B cell (primary cell): Measurements from ENCODE around the gene CD63. TPM values are rescaled to one million over a fixed set of nuclear protein-coding genes. Genes with fewer than 3 reads are reported as not detected.

Source experiments
- ATAC-seq: fragments of 200-7000 bp; cut with Tn5 transposase; one replicate; pipeline ENCODE4 v1.10.0; 2021; ENCODE audit warnings: low read depth, mild to moderate bottlenecking, moderate number of reproducible peaks, moderate library complexity
- CTCF ChIA-PET: fragments of 350-600 bp; sonication (Branson Sonifier 250); formaldehyde crosslinking; loops from one replicate; lab custom pipeline; 2021; ENCODE audit warnings: antibody characterized with exemption, inconsistent platforms; lab: Charles Lee
- POLR2A ChIA-PET: fragments of 350-600 bp; sonication (Branson Sonifier 250); formaldehyde crosslinking; loops from one replicate; lab custom pipeline; 2021; ENCODE audit warnings: antibody characterized with exemption; lab: Charles Lee
- DNase-seq: peaks from one replicate; pipeline ENCODE4 v3.0.0; 2013
- H2AFZ ChIP-seq: 2 replicates; pipeline ENCODE4 v1.6.1; 2012; ENCODE audit warnings: mild to moderate bottlenecking, low read depth, low read length; ENCODE audit not compliant: insufficient read depth, poor library complexity, severe bottlenecking
- H3K27ac ChIP-seq, 2 donors: 1 replicate in 1 of 2; 2 replicates in 1 of 2; pipeline ENCODE4 v1.5.1; 2012 to 2013; ENCODE audit warnings: low read length in 2 of 2, mild to moderate bottlenecking in 2 of 2, moderate library complexity in 1 of 2
- H3K27me3 ChIP-seq, 4 experiments: fragments of 200-600 bp in 1 of 4; sonication (generic) in 1 of 4; replicated peaks in 1 of 4; 1 replicate in 2 of 4; 2 replicates in 2 of 4; pipeline versions ENCODE4 v1.6.1 to v1.7.0; 2013 to 2016; ENCODE audit warnings: low read length in 3 of 4, mild to moderate bottlenecking in 2 of 4, mixed read lengths in 1 of 4, moderate library complexity in 1 of 4; ENCODE audit not compliant: insufficient read depth in 4 of 4, control insufficient read depth in 3 of 4; ENCODE audit errors: control extremely low read depth in 1 of 4
- H3K36me3 ChIP-seq, 2 experiments: replicated peaks in 1 of 2; 1 replicate in 1 of 2; 2 replicates in 1 of 2; pipeline versions ENCODE4 v1.6.1 to v1.7.1; 2013; ENCODE audit warnings: low read length in 1 of 2; ENCODE audit not compliant: insufficient read depth in 2 of 2, control insufficient read depth in 1 of 2; ENCODE audit errors: control extremely low read depth in 1 of 2, extremely low read depth in 1 of 2
- H3K4me1 ChIP-seq, 2 donors: fragments of 200-600 bp in 1 of 2; sonication (generic) in 1 of 2; 1 replicate in 1 of 2; 2 replicates in 1 of 2; pipeline versions ENCODE4 v1.5.1 to v1.6.1; 2013 to 2017; ENCODE audit warnings: low read length in 2 of 2; ENCODE audit not compliant: control insufficient read depth in 2 of 2, insufficient read depth in 2 of 2
- H3K4me2 ChIP-seq: replicated peaks from 2 replicates; pipeline ENCODE3; 2012; ENCODE audit warnings: mild to moderate bottlenecking, low read depth, low read length; ENCODE audit not compliant: poor library complexity, severe bottlenecking
- H3K4me3 ChIP-seq, 5 experiments: fragments of 200-600 bp in 1 of 5; sonication (generic) in 1 of 5; 1 replicate in 3 of 5; 2 replicates in 2 of 5; pipeline versions ENCODE4 v1.5.1 to v1.7.0; 2011 to 2016; ENCODE audit warnings: low read length in 4 of 5, mild to moderate bottlenecking in 4 of 5, low read depth in 2 of 5, control low read depth in 1 of 5, moderate library complexity in 1 of 5; ENCODE audit not compliant: insufficient read depth in 1 of 5; ENCODE audit errors: control extremely low read depth in 1 of 5, extremely low read depth in 1 of 5
- H3K79me2 ChIP-seq: fragments of 200-600 bp; sonication (generic); one replicate; pipeline ENCODE4 v1.6.0; 2016; ENCODE audit warnings: low read length; ENCODE audit not compliant: control insufficient read depth, insufficient read depth
- H3K9ac ChIP-seq: fragments of 200-600 bp; sonication (generic); 2 replicates; pipeline ENCODE4 v1.6.1; 2017; ENCODE audit warnings: mild to moderate bottlenecking, low read length, moderate library complexity
- H3K9me3 ChIP-seq, 3 donors: one replicate each; pipeline versions ENCODE4 v1.6.1 to v1.7.1; 2013; ENCODE audit warnings: low read length in 2 of 3; ENCODE audit not compliant: control insufficient read depth in 2 of 3, insufficient read depth in 1 of 3; ENCODE audit errors: control extremely low read depth in 1 of 3
- H4K20me1 ChIP-seq: 2 replicates; pipeline ENCODE4 v1.6.0; 2012; ENCODE audit warnings: mild to moderate bottlenecking, low read length; ENCODE audit not compliant: insufficient read depth, control insufficient read depth, poor library complexity, severe bottlenecking
- H3K27ac Mint-ChIP-seq: one replicate; pipeline ENCODE4 v1.8.0; 2021; ENCODE audit warnings: mixed read lengths
- H3K27me3 Mint-ChIP-seq: one replicate; pipeline ENCODE4 v1.8.0; 2021; ENCODE audit warnings: mixed read lengths
- H3K4me1 Mint-ChIP-seq: one replicate; pipeline ENCODE4 v1.8.0; 2021; ENCODE audit warnings: mixed read lengths
- H3K4me3 Mint-ChIP-seq: one replicate; pipeline ENCODE4 v1.8.0; 2021; ENCODE audit warnings: mixed read lengths
- H3K9me3 Mint-ChIP-seq: one replicate; pipeline ENCODE4 v1.8.0; 2022; ENCODE audit warnings: mixed read lengths; ENCODE audit not compliant: insufficient read depth
- CTCF ChIP-seq: fragments of 200-600 bp; IDR thresholded peaks from one replicate; pipeline ENCODE4 v1.8.0; 2022; ENCODE audit warnings: antibody characterized with exemption, mild to moderate bottlenecking
- EZH2 ChIP-seq: IDR thresholded peaks from 2 replicates; pipeline ENCODE4 v1.6.1; 2012; ENCODE audit warnings: borderline replicate concordance, low read depth, mild to moderate bottlenecking, moderate library complexity, low read length; ENCODE audit not compliant: insufficient read depth, poor library complexity, severe bottlenecking
- WGBS: methylation state at CpG from one replicate; pipeline ENCODE4 v1.1.5; 2013; ENCODE audit warnings: missing lambda C conversion rate; ENCODE audit not compliant: insufficient coverage; 5-methylcytosine and 5-hydroxymethylcytosine counted together
- intact Hi-C: fragments of 100-400 bp; cut with micrococcal nuclease; formaldehyde crosslinking; loops from one replicate; pipeline ENCODE4 v1.10.0; 2022
- polyA plus RNA-seq: library from polyadenylated mRNA; depleted of rRNA; stranded (reverse); fragments of >200 nt; gene quantifications from 2 replicates; pipeline ENCODE4 v1.2.3, GENCODE V29; 2012
- total RNA-seq, 2 donors: library from RNA; stranded (reverse); fragments of 120-200 nt in 1 of 2; gene quantifications; 1 replicate in 1 of 2; 2 replicates in 1 of 2; pipeline versions ENCODE4 v1.2.3 to v1.2.4, GENCODE V29; 2013 to 2022

The CD63 gene
- total and polyA plus RNA-seq, 2 donors (not counting 1 experiment from before 2014, with no cell fraction given) = 43.0 to 104 TPM

DNA sequence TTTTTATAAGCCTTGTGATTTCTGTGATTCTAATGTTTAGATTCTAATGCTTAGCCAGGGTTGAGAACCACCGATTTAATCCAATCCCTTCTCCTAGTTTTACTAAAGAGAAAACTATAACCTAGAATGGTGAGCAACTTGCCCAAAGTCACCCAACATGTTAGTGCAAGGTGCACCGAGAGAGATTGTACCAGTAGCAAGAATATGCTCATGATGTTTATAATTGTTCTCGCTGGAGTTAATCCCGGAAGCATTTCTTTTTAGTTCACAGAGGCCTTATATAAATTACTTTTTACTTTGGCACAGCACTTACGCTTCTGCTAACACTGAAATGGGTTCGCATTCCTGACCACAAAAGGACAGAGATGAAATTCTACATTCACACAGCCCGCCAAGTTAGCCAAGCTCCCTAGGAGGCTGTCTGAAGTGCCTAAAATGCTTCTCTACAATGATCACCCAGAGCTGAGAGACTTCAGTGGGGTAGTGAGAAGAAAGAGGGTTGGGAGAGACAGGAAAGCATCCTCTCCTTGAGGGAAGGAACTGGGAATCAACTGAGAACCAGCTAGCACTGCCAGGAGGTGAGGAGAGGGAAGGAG, 13.5 kb downstream of the CD63 start:
- POLR2A ChIA-PET = interaction anchor here (0.5 to 2.0 kb wide), 10 partner anchors 8 to 259 kb away, joined by 3 to 8 read pairs (median 6); partner anchors contain the start of genes CD63, ITGA7, ORMDL2 and RAB5B
- peaks cover 0 to 3% (median 0%) of the 10 kb centered on the region in 4 experiments for H3K27me3 ChIP-seq
- peak overlapping the region; percentile 98 for H3K4me3 Mint-ChIP-seq

More for the DNA sequence above, 13.5 kb downstream of the CD63 start:
- H3K27me3 Mint-ChIP-seq = no peaks in the 10 kb centered on the region
- H3K4me2 ChIP-seq = peak overlapping the region; percentile 80
- ATAC-seq (no peak), DNase-seq (no peak)
- H3K4me1 Mint-ChIP-seq = peaks cover 38% of the 10 kb centered on the region
- intact Hi-C loops = loop anchor here (1.0 kb wide), 1 partner anchor 102 kb away; the partner anchor contains the start of gene SARNP
- H3K27ac ChIP-seq = peak overlapping the region; percentile 81 to 84
- no peaks in the 10 kb centered on the region for H3K9me3 ChIP-seq
- no peaks in the 10 kb centered on the region for H3K9me3 Mint-ChIP-seq
- H3K4me1 ChIP-seq = peaks cover 16 to 30% of the 10 kb centered on the region in 2 donors
- peak overlapping the region; percentile 90 for H2AFZ ChIP-seq
- H3K4me3 ChIP-seq = peak overlapping the region; percentile 86 to 98 (median 97)
- no peak for TF ChIP-seq CTCF
- no peak for TF ChIP-seq EZH2
- CTCF ChIA-PET = interaction anchor here (0.8 to 11.0 kb wide), 12 partner anchors 9 to 281 kb away, joined by 3 to 147 read pairs (median 6); partner anchors contain the start of genes CD63, ORMDL2 and SARNP
- 93% methylated on average over 2 of the region's 7 CpGs for WGBS
- peaks cover 23% of the 10 kb centered on the region for H4K20me1 ChIP-seq
- H3K36me3 ChIP-seq = peaks cover 0 to 15% of the 10 kb centered on the region in 2 experiments
- H3K9ac ChIP-seq = peak overlapping the region; percentile 73
- peak overlapping the region; percentile 99 for H3K27ac Mint-ChIP-seq
- H3K79me2 ChIP-seq = peaks cover 25% of the 10 kb centered on the region
